A673 (cell line): ENCODE results near the gene SLIT1. TPM values are rescaled to one million over a fixed set of nuclear protein-coding genes. Genes with fewer than 3 reads are reported as not detected.

ENCODE experiments used
- BruUV-seq: library from RNA; stranded (reverse); fragments of 400-500 nt; replicated peaks from 2 replicates; lab custom pipeline; 2021; lab: Mats Ljungman, UMichigan
- CTCF ChIA-PET: fragments of 300-600 bp; sonication (Branson Sonifier 250); formaldehyde crosslinking; loops from one replicate; lab custom pipeline; 2022; ENCODE audit warnings: antibody characterized with exemption; lab: Charles Lee
- POLR2A ChIA-PET: fragments of 300-600 bp; sonication (Branson Sonifier 250); formaldehyde crosslinking; loops from one replicate; lab custom pipeline; 2022; ENCODE audit warnings: antibody characterized with exemption; ENCODE audit not compliant: low non-redundant PET; lab: Charles Lee
- DNase-seq: peaks from one replicate; pipeline ENCODE4 v3.0.0-alpha.2; 2015; ENCODE audit warnings: low spot score
- H3K27ac ChIP-seq: fragments of 200-600 bp; sonication (generic); 2 replicates; pipeline ENCODE4 v1.5.1; 2016; ENCODE audit warnings: mixed run types, low read depth, mild to moderate bottlenecking, mixed read lengths, antibody characterized with exemption, low read length; ENCODE audit not compliant: poor library complexity, severe bottlenecking
- H3K27me3 ChIP-seq: fragments of 200-600 bp; sonication (generic); replicated peaks from 2 replicates; pipeline ENCODE4 v1.6.1; 2017; ENCODE audit warnings: mixed run types, low read depth, mild to moderate bottlenecking, mixed read lengths, antibody characterized with exemption, low read length; ENCODE audit not compliant: insufficient read depth, poor library complexity
- H3K36me3 ChIP-seq: fragments of 200-600 bp; sonication (generic); 2 replicates; pipeline ENCODE4 v1.6.1; 2016; ENCODE audit warnings: mixed run types, mild to moderate bottlenecking, mixed read lengths, antibody characterized with exemption, low read length; ENCODE audit not compliant: insufficient read depth, poor library complexity, severe bottlenecking
- H3K4me1 ChIP-seq: fragments of 200-600 bp; sonication (generic); 2 replicates; pipeline ENCODE4 v1.6.1; 2017; ENCODE audit warnings: mixed run types, mild to moderate bottlenecking, mixed read lengths, antibody characterized with exemption, low read length; ENCODE audit not compliant: insufficient read depth, poor library complexity, severe bottlenecking
- H3K4me3 ChIP-seq: fragments of 200-600 bp; sonication (generic); 2 replicates; pipeline ENCODE4 v1.5.1; 2016; ENCODE audit warnings: low read depth, mixed run types, mild to moderate bottlenecking, mixed read lengths, low read length; ENCODE audit not compliant: poor library complexity, severe bottlenecking
- H3K9me3 ChIP-seq: fragments of 200-600 bp; sonication (generic); 2 replicates; pipeline ENCODE4 v1.6.1; 2016; ENCODE audit warnings: mixed run types, low read depth, mild to moderate bottlenecking, mixed read lengths, antibody characterized with exemption, low read length; ENCODE audit not compliant: poor library complexity, severe bottlenecking
- EZH2 ChIP-seq: fragments of 200-600 bp; sonication (generic); IDR thresholded peaks from 2 replicates; pipeline ENCODE4 v1.6.1; 2017; ENCODE audit warnings: borderline replicate concordance, low read depth, mild to moderate bottlenecking, mixed read lengths, antibody characterized with exemption, low read length; ENCODE audit not compliant: poor library complexity, severe bottlenecking
- intact Hi-C: fragments of 100-400 bp; cut with micrococcal nuclease; formaldehyde crosslinking; loops from one replicate; pipeline ENCODE4 v1.10.0; 2022; ENCODE audit not compliant: unreplicated experiment
- total RNA-seq: library from RNA; stranded (reverse); gene quantifications from 2 replicates; pipeline ENCODE4 v1.2.3, GENCODE V29; 2021
- TF ChIP-seq, protein P1 (sequence below): fragments of 300-800, 200-600 bp; sonication (generic); conservative IDR thresholded peaks from 2 replicates; pipeline ENCODE4 v1.5.1; 2017; ENCODE audit warnings: low read depth, mild to moderate bottlenecking, antibody characterized with exemption, low read length, moderate library complexity, mixed read lengths

The SLIT1 gene
- total RNA-seq, 1 experiment from 2014 or later, result 0.43 TPM

DNA sequence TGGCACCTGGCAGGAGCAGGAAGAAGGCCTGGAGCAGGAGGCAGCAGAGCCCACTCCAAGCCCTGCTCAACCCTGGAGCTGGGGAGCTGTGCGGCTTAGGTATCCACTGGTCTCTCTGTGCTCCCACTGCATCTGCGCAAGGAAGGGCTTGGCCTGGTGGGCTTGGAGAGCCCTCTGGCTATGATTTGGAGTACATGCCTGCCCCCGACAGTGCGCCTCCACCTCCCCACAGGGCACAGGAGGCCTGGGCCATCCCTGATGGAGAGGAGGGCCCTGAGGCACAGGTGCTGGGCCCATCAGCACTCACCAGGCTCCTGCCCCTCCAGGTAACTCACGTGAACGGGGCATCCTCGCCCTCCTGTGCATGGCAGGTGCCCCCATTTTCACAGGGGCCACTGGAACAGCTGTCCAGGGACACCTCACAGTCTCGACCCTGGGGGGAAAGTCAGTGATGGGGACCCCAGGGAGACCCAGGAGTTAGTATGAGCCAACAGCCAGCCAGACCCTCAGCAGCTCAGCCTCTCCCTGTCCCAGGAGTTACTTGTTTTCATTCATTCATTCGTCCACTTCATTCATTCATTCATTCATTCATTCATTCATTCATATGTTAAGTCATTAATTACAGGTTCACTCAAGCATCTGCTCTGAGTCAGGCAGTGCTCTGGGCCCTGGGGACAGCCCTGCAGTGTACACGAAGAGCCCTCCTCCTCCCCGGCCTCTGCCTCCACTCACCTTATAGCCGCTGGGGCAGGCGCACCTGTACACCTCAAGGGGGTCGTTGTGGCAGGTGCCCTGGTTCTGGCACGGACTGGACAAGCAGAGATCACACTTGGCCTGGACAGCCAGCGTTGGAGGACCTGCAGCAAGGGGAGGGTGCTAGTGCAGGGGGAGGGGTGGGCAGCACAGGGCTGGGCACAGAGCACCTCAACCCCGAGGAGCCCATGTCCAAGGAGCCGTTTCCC is 167.2 kb downstream of the SLIT1 start:
- Histone ChIP-seq H3K27me3 (no peaks in the 10 kb centered on the region), H3K9me3 (no peaks in the 10 kb centered on the region), H3K36me3 (no peaks in the 10 kb centered on the region), H3K4me3 (no peak overlapping the region), H3K27ac (no peak overlapping the region), H3K4me1 (no peaks in the 10 kb centered on the region)
- no TSS peak for BruUV-seq
- no peak for TF ChIP-seq EZH2
- TF ChIP-seq, protein P1, sequence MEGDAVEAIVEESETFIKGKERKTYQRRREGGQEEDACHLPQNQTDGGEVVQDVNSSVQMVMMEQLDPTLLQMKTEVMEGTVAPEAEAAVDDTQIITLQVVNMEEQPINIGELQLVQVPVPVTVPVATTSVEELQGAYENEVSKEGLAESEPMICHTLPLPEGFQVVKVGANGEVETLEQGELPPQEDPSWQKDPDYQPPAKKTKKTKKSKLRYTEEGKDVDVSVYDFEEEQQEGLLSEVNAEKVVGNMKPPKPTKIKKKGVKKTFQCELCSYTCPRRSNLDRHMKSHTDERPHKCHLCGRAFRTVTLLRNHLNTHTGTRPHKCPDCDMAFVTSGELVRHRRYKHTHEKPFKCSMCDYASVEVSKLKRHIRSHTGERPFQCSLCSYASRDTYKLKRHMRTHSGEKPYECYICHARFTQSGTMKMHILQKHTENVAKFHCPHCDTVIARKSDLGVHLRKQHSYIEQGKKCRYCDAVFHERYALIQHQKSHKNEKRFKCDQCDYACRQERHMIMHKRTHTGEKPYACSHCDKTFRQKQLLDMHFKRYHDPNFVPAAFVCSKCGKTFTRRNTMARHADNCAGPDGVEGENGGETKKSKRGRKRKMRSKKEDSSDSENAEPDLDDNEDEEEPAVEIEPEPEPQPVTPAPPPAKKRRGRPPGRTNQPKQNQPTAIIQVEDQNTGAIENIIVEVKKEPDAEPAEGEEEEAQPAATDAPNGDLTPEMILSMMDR, result no peak
- no peak for DNase-seq
- CTCF ChIA-PET, result no interaction called here
- intact Hi-C loops, result no loop called here
- POLR2A ChIA-PET, result no interaction called here

GRCh38 chr10:97017474-97017903 is 168.3 kb downstream of the SLIT1 start:
- POLR2A ChIA-PET, result no interaction called here
- Histone ChIP-seq H3K27me3 (no peaks in the 10 kb centered on the region), H3K27ac (no peak overlapping the region), H3K9me3 (no peaks in the 10 kb centered on the region), H3K4me3 (no peak overlapping the region), H3K36me3 (no peaks in the 10 kb centered on the region), H3K4me1 (no peaks in the 10 kb centered on the region)
- CTCF ChIA-PET, result interaction anchor here (0.6 kb wide), 1 partner anchor 15 kb away, joined by 5 read pairs; no protein-coding TSS in a partner anchor
- intact Hi-C loops, result no loop called here
- no TSS peak for BruUV-seq
- no peak for DNase-seq
- no peak for TF ChIP-seq EZH2
- TF ChIP-seq, protein P1, result no peak

- DNase-seq, result no peak
- Histone ChIP-seq H3K4me3 (no peak overlapping the region), H3K27me3 (no peaks in the 10 kb centered on the region), H3K9me3 (no peaks in the 10 kb centered on the region), H3K4me1 (no peaks in the 10 kb centered on the region), H3K27ac (no peak overlapping the region), H3K36me3 (no peaks in the 10 kb centered on the region)
- no TSS peak for BruUV-seq
- ChIA-PET POLR2A (no interaction called here), CTCF (interaction anchor here (0.6 to 0.7 kb wide), 2 partner anchors 9 to 14 kb away, joined by 5 read pairs; no protein-coding TSS in a partner anchor)
- intact Hi-C loops, result no loop called here
- TF ChIP-seq EZH2, result no peak
- TF ChIP-seq, protein P1, result no peak
These were observed 168.9 kb downstream of the SLIT1 start for GRCh38 chr10:97016728-97017473.
